Body of pancreas (tissue), 4 donors: ENCODE data around the gene LHX3. TPM values are rescaled to one million over a fixed set of nuclear protein-coding genes. Genes with fewer than 3 reads are reported as not detected.

ENCODE experiments used
- ATAC-seq: fragments of 150-250 bp; one replicate; pipeline ENCODE4 v1.9.1; 2016
- DNase-seq, 4 donors: peaks; one replicate each; pipeline ENCODE4 v3.0.0-alpha.2; 2019
- H3K27ac ChIP-seq, 4 donors: fragments of 200-600 bp; sonication (generic); 1 replicate in 3 of 4; 2 replicates in 1 of 4; pipeline versions ENCODE4 v1.5.1 to v1.6.1; 2016 to 2019; ENCODE audit warnings: mild to moderate bottlenecking in 1 of 4, mixed read lengths in 1 of 4, moderate library complexity in 1 of 4
- H3K27me3 ChIP-seq, 2 donors: fragments of 200-600 bp; sonication (generic); one replicate each; pipeline ENCODE4 v1.6.0; 2016; ENCODE audit warnings: mild to moderate bottlenecking in 1 of 2
- H3K36me3 ChIP-seq, 2 donors: fragments of 200-600 bp; sonication (generic); replicated peaks in 1 of 2; 2 replicates each; pipeline ENCODE4 v1.5.1; 2016; ENCODE audit warnings: low read depth in 2 of 2; ENCODE audit not compliant: insufficient read depth in 1 of 2
- H3K4me1 ChIP-seq: fragments of 200-600 bp; sonication (generic); one replicate; pipeline ENCODE4 v1.6.0; 2016
- H3K4me3 ChIP-seq, 2 donors: fragments of 200-600 bp; sonication (generic); 1 replicate in 1 of 2; 2 replicates in 1 of 2; pipeline ENCODE4 v1.5.1; 2016 to 2019
- H3K9me3 ChIP-seq, 3 donors: fragments of 200-600 bp; sonication (generic); 1 replicate in 2 of 3; 2 replicates in 1 of 3; pipeline ENCODE4 v1.5.1; 2016
- CTCF ChIP-seq, 7 experiments: fragments of 450-650 bp in 4 of 7; fragments of 200-600 bp in 3 of 7; sonication (generic) in 3 of 7; IDR thresholded peaks; one replicate each; pipeline ENCODE4 v1.5.1; 2016 to 2019; ENCODE audit warnings: antibody characterized with exemption in 7 of 7
- POLR2A ChIP-seq, 3 donors: fragments of 450-650 bp; IDR thresholded peaks; one replicate each; pipeline ENCODE4 v1.6.1; 2016; ENCODE audit warnings: antibody characterized with exemption in 3 of 3, mild to moderate bottlenecking in 2 of 3
- WGBS, 2 donors: methylation state at CpG; one replicate each; pipeline ENCODE4 v1.1.5; 2017; 5-methylcytosine and 5-hydroxymethylcytosine counted together
- intact Hi-C: fragments of 100-400 bp; cut with DNase I; formaldehyde crosslinking; loops from one replicate; pipeline ENCODE4 v1.15.1; 2023
- total RNA-seq, 2 donors: library from RNA; depleted of rRNA; stranded (reverse); fragments of >200 nt; gene quantifications; one replicate each; pipeline ENCODE4 v1.1.0, GENCODE V29; 2016

The LHX3 gene
- total RNA-seq, 2 donors from 2014 or later: not detected

- Histone ChIP-seq H3K4me1 (no peaks in the 10 kb centered on the region), H3K36me3 (no peaks in the 10 kb centered on the region), H3K4me3 (no peak overlapping the region), H3K9me3 (no peaks in the 10 kb centered on the region), H3K27ac (no peak overlapping the region), H3K27me3 (no peaks in the 10 kb centered on the region)
- ATAC-seq: no peak
- intact Hi-C loops: no loop called here
- WGBS, 2 donors: 86 to 92% methylated on average over 9 to 12 of the region's 14 CpGs
- TF ChIP-seq POLR2A (IDR thresholded peaks at IDR 0.05) (no peak), CTCF (IDR thresholded peaks at IDR 0.05) (no peak)
- no peak for DNase-seq
Observed at GRCh38 chr9:136148766-136149165, 56.2 kb downstream of the LHX3 start.

GRCh38 chr9:136147890-136148714 is 56.8 kb downstream of the LHX3 start:
- DNase-seq: no peak
- Histone ChIP-seq H3K9me3 (no peaks in the 10 kb centered on the region), H3K36me3 (no peaks in the 10 kb centered on the region), H3K4me1 (no peaks in the 10 kb centered on the region), H3K27ac (no peak overlapping the region), H3K4me3 (no peak overlapping the region), H3K27me3 (no peaks in the 10 kb centered on the region)
- TF ChIP-seq POLR2A (IDR thresholded peaks at IDR 0.05): no peak
- no peak for TF ChIP-seq CTCF (IDR thresholded peaks at IDR 0.05)
- ATAC-seq: no peak
- intact Hi-C loops: no loop called here
- WGBS, 2 donors: 20 to 31% methylated on average over 16 to 34 of the region's 35 CpGs

GRCh38 chr9:136147038-136147889 is 57.7 kb downstream of the LHX3 start:
- intact Hi-C loops: no loop called here
- Histone ChIP-seq H3K27me3 (no peaks in the 10 kb centered on the region), H3K4me1 (no peaks in the 10 kb centered on the region), H3K27ac (no peak overlapping the region), H3K4me3 (no peak overlapping the region), H3K9me3 (no peaks in the 10 kb centered on the region), H3K36me3 (no peaks in the 10 kb centered on the region)
- no peak for TF ChIP-seq POLR2A (IDR thresholded peaks at IDR 0.05)
- TF ChIP-seq CTCF (IDR thresholded peaks at IDR 0.05): no peak
- DNase-seq (no peak), ATAC-seq (no peak)
- WGBS, 2 donors: 50 to 69% methylated on average over 6 to 21 of the region's 22 CpGs

Other genes starting within 250 kb of the LHX3 start
- gene UBAC1, start 243.8 kb downstream of the LHX3 start, total RNA-seq: 10 to 100 TPM; 17.4 to 25.4 TPM
- 10 to 100 TPM; 16.6 to 21.1 TPM for gene NACC2, start 109.8 kb downstream of the LHX3 start, total RNA-seq
- gene TMEM250, start 86.3 kb downstream of the LHX3 start, total RNA-seq: 10 to 100 TPM; 21.3 to 47.1 TPM
- gene QSOX2, start 40.7 kb upstream of the LHX3 start, total RNA-seq: 10 to 100 TPM in 1 of 2 donors, 1 to 10 TPM in 1; 8.8 to 22.7 TPM
- 1 to 10 TPM; 1.3 to 2.3 TPM for gene CCDC187, start 99.0 kb upstream of the LHX3 start, total RNA-seq
- 10 to 100 TPM; 15.8 to 23.1 TPM for gene GPSM1, start 122.4 kb upstream of the LHX3 start, total RNA-seq
- gene DNLZ, start 158.6 kb upstream of the LHX3 start, total RNA-seq: 10 to 100 TPM; 24.1 to 31.3 TPM
- gene CARD9, start 168.5 kb upstream of the LHX3 start, total RNA-seq: 1 to 10 TPM in 1 of 2 donors, under 1 TPM in 1; 0.78 to 1.3 TPM
- gene SNAPC4, start 195.0 kb upstream of the LHX3 start, total RNA-seq: 10 to 100 TPM in 1 of 2 donors, 1 to 10 TPM in 1; 8.8 to 19.1 TPM
- 10 to 100 TPM; 20.2 to 71.5 TPM for gene ENTR1, start 205.5 kb upstream of the LHX3 start, total RNA-seq
- 10 to 100 TPM; 23.6 to 25.1 TPM for gene PMPCA, start 205.5 kb upstream of the LHX3 start, total RNA-seq
- gene INPP5E, start 234.7 kb upstream of the LHX3 start, total RNA-seq: 10 to 100 TPM in 1 of 2 donors, 1 to 10 TPM in 1; 8.8 to 25.4 TPM